ENCODE data around the gene POMT2.

Gene POMT2

GRCh38 chr14:77238356-77238755, 82.3 kb downstream of the POMT2 start:
- TF ChIP-seq GATA3 (IDR thresholded peaks at IDR 0.05; ENCODE audit: low read depth, low read length), result no peak
- no peak for TF ChIP-seq GATA2 (IDR thresholded peaks at IDR 0.05; ENCODE audit: low read depth, low read length)

- no peak for TF ChIP-seq GATA2 (IDR thresholded peaks at IDR 0.05; ENCODE audit: low read depth, low read length)
- TF ChIP-seq GATA3 (IDR thresholded peaks at IDR 0.05; ENCODE audit: low read depth, low read length), result no peak
Observed at GRCh38 chr14:77236814-77237213, 83.9 kb downstream of the POMT2 start.

GRCh38 chr14:77231721-77232120, 89.0 kb downstream of the POMT2 start:
- no peak for TF ChIP-seq GATA3 (IDR thresholded peaks at IDR 0.05; ENCODE audit: low read depth, low read length)
- TF ChIP-seq GATA2 (IDR thresholded peaks at IDR 0.05; ENCODE audit: low read depth, low read length), result no peak

GRCh38 chr14:77230914-77231313, 89.8 kb downstream of the POMT2 start:
- TF ChIP-seq GATA3 (IDR thresholded peaks at IDR 0.05; ENCODE audit: low read depth, low read length) (no peak), GATA2 (IDR thresholded peaks at IDR 0.05; ENCODE audit: low read depth, low read length) (no peak)

GRCh38 chr14:77228056-77228455, 92.6 kb downstream of the POMT2 start:
- no peak for TF ChIP-seq GATA2 (IDR thresholded peaks at IDR 0.05; ENCODE audit: low read depth, low read length)
- TF ChIP-seq GATA3 (IDR thresholded peaks at IDR 0.05; ENCODE audit: low read depth, low read length), result no peak

- TF ChIP-seq GATA3 (IDR thresholded peaks at IDR 0.05; ENCODE audit: low read depth, low read length) (no peak), GATA2 (IDR thresholded peaks at IDR 0.05; ENCODE audit: low read depth, low read length) (no peak)
Observed at GRCh38 chr14:77225892-77226557, 94.7 kb downstream of the POMT2 start.

GRCh38 chr14:77225254-77225653, 95.4 kb downstream of the POMT2 start:
- TF ChIP-seq GATA3 (IDR thresholded peaks at IDR 0.05; ENCODE audit: low read depth, low read length) (no peak), GATA2 (IDR thresholded peaks at IDR 0.05; ENCODE audit: low read depth, low read length) (no peak)

Data from SH-SY5Y (cell line).